H9 (cell line): Measurements from ENCODE around the gene PCA3. TPM values are rescaled to one million over a fixed set of nuclear protein-coding genes. Genes with fewer than 3 reads are reported as not detected.

ENCODE experiments used
- DNase-seq: peaks from one replicate; pipeline ENCODE4 v3.0.0-alpha.2; 2017
- H2AFZ ChIP-seq: one replicate; pipeline ENCODE4 v1.6.1; 2013; ENCODE audit warnings: mild to moderate bottlenecking, low read length, control low read depth, moderate library complexity
- H2AK5ac ChIP-seq: 2 replicates; pipeline ENCODE4 v1.6.1; 2013; ENCODE audit warnings: low read length, control low read depth, mixed read lengths; ENCODE audit not compliant: insufficient read length
- H2BK120ac ChIP-seq: one replicate; pipeline ENCODE4 v1.6.1; 2013; ENCODE audit warnings: low read depth, mild to moderate bottlenecking, low read length, control low read depth, inconsistent platforms; ENCODE audit not compliant: poor library complexity, severe bottlenecking
- H2BK12ac ChIP-seq: 2 replicates; pipeline ENCODE4 v1.6.1; 2013; ENCODE audit warnings: low read length, control low read depth, mixed read lengths, low read depth; ENCODE audit not compliant: insufficient read length
- H2BK15ac ChIP-seq: 2 replicates; pipeline ENCODE4 v1.6.1; 2013; ENCODE audit warnings: low read depth, low read length, control low read depth
- H2BK20ac ChIP-seq: one replicate; pipeline ENCODE4 v1.6.1; 2013; ENCODE audit warnings: low read depth, mild to moderate bottlenecking, low read length, control low read depth, inconsistent platforms; ENCODE audit not compliant: poor library complexity, severe bottlenecking
- H2BK5ac ChIP-seq: 2 replicates; pipeline ENCODE4 v1.6.1; 2013; ENCODE audit warnings: low read length, control low read depth, mixed read lengths; ENCODE audit not compliant: insufficient read length
- H3K14ac ChIP-seq: 2 replicates; pipeline ENCODE4 v1.6.1; 2013; ENCODE audit warnings: low read length, control low read depth; ENCODE audit not compliant: insufficient read depth
- H3K18ac ChIP-seq: 2 replicates; pipeline ENCODE4 v1.6.1; 2013; ENCODE audit warnings: low read depth, mild to moderate bottlenecking, mixed read lengths, low read length, control low read depth; ENCODE audit not compliant: insufficient read length
- H3K23ac ChIP-seq: 2 replicates; pipeline ENCODE4 v1.6.1; 2013; ENCODE audit warnings: low read length, control low read depth, mixed read lengths, low read depth; ENCODE audit not compliant: insufficient read length
- H3K23me2 ChIP-seq: 2 replicates; pipeline ENCODE4 v1.6.1; 2013; ENCODE audit warnings: low read depth, mild to moderate bottlenecking, mixed read lengths, low read length, control low read depth; ENCODE audit not compliant: insufficient read length, poor library complexity, severe bottlenecking
- H3K27ac ChIP-seq: 2 replicates; pipeline ENCODE4 v1.5.1; 2013; ENCODE audit warnings: low read length, control low read depth, mixed read lengths, low read depth; ENCODE audit not compliant: insufficient read length
- H3K27me3 ChIP-seq: 2 replicates; pipeline ENCODE4 v1.6.1; 2013; ENCODE audit warnings: low read length, control low read depth, inconsistent platforms; ENCODE audit not compliant: insufficient read depth
- H3K4ac ChIP-seq: 2 replicates; pipeline ENCODE4 v1.6.1; 2013; ENCODE audit warnings: low read depth, mild to moderate bottlenecking, control low read depth, inconsistent platforms, low read length, moderate library complexity
- H3K4me1 ChIP-seq: 2 replicates; pipeline ENCODE4 v1.6.1; 2013; ENCODE audit warnings: low read length, control low read depth, inconsistent platforms; ENCODE audit not compliant: insufficient read depth
- H3K4me2 ChIP-seq: 2 replicates; pipeline ENCODE4 v1.6.1; 2013; ENCODE audit warnings: low read length, control low read depth, mixed read lengths; ENCODE audit not compliant: insufficient read length, insufficient read depth
- H3K56ac ChIP-seq: 2 replicates; pipeline ENCODE4 v1.6.1; 2013; ENCODE audit warnings: low read depth, mild to moderate bottlenecking, mixed read lengths, low read length, control low read depth; ENCODE audit not compliant: insufficient read length
- H3K79me1 ChIP-seq: 2 replicates; pipeline ENCODE4 v1.6.1; 2013; ENCODE audit warnings: low read depth, mild to moderate bottlenecking, moderate library complexity, low read length, control low read depth, inconsistent platforms; ENCODE audit not compliant: insufficient read depth, poor library complexity, severe bottlenecking
- H3K79me2 ChIP-seq: 2 replicates; pipeline ENCODE4 v1.6.1; 2013; ENCODE audit warnings: low read length, control low read depth, inconsistent platforms; ENCODE audit not compliant: insufficient read depth
- H3K9ac ChIP-seq: 2 replicates; pipeline ENCODE4 v1.6.1; 2013; ENCODE audit warnings: low read length, control low read depth, mixed read lengths; ENCODE audit not compliant: insufficient read length; ENCODE audit errors: extremely low read depth
- H3K9me3 ChIP-seq: one replicate; pipeline ENCODE4 v1.6.1; 2013; ENCODE audit warnings: low read depth, low read length, inconsistent platforms; ENCODE audit not compliant: control insufficient read depth
- H3T11ph ChIP-seq: one replicate; pipeline ENCODE4 v1.6.1; 2013; ENCODE audit warnings: mild to moderate bottlenecking, low read length, control low read depth, inconsistent platforms
- H4K20me1 ChIP-seq: one replicate; pipeline ENCODE4 v1.6.1; 2013; ENCODE audit not compliant: control insufficient read depth, insufficient read length, insufficient read depth
- H4K5ac ChIP-seq: 2 replicates; pipeline ENCODE4 v1.6.1; 2013; ENCODE audit warnings: low read depth, mild to moderate bottlenecking, mixed read lengths, low read length, control low read depth; ENCODE audit not compliant: insufficient read length
- H4K8ac ChIP-seq: replicated peaks from 2 replicates; pipeline ENCODE4 v1.6.1; 2013; ENCODE audit warnings: low read length, control low read depth, mixed read lengths, low read depth; ENCODE audit not compliant: insufficient read length
- H4K91ac ChIP-seq: 2 replicates; pipeline ENCODE4 v1.6.1; 2013; ENCODE audit warnings: low read depth, mild to moderate bottlenecking, moderate library complexity, mixed read lengths, low read length, control low read depth; ENCODE audit not compliant: insufficient read length
- H3K27ac Mint-ChIP-seq, 3 experiments: 2 replicates in 2 of 3; 3 replicates in 1 of 3; pipeline ENCODE4 v1.8.0; 2020 to 2021; ENCODE audit warnings: mixed read lengths in 3 of 3, mild to moderate bottlenecking in 1 of 3, moderate library complexity in 1 of 3
- H3K27me3 Mint-ChIP-seq: 2 replicates; pipeline ENCODE4 v1.8.0; 2021; ENCODE audit warnings: low read depth, mild to moderate bottlenecking, moderate library complexity, mixed read lengths
- H3K36me3 Mint-ChIP-seq, 3 experiments: 2 replicates in 2 of 3; 3 replicates in 1 of 3; pipeline ENCODE4 v1.8.0; 2020 to 2021; ENCODE audit warnings: low read depth in 3 of 3, mixed read lengths in 3 of 3; ENCODE audit not compliant: insufficient read depth in 1 of 3
- H3K4me1 Mint-ChIP-seq, 2 experiments: 2 replicates each; pipeline ENCODE4 v1.8.0; 2020; ENCODE audit warnings: mixed read lengths in 2 of 2
- H3K4me3 Mint-ChIP-seq, 2 experiments: 2 replicates in 1 of 2; 3 replicates in 1 of 2; pipeline ENCODE4 v1.8.0; 2020 to 2021; ENCODE audit warnings: mild to moderate bottlenecking in 2 of 2, mixed read lengths in 2 of 2, moderate library complexity in 1 of 2
- H3K9me3 Mint-ChIP-seq, 2 experiments: 2 replicates in 1 of 2; 3 replicates in 1 of 2; pipeline ENCODE4 v1.8.0; 2020; ENCODE audit warnings: mild to moderate bottlenecking in 2 of 2, mixed read lengths in 2 of 2, moderate library complexity in 1 of 2
- CTCF ChIP-seq: fragments of 200-600 bp; sonication (generic); conservative IDR thresholded peaks from 3 replicates; pipeline ENCODE4 v1.8.0; 2021; ENCODE audit warnings: antibody characterized with exemption, mild to moderate bottlenecking
- WGBS: extraction: QIAGEN DNeasy Blood & Tissue Kit; methylation state at CpG from one replicate; pipeline ENCODE4 v1.1.7; 2013; ENCODE audit warnings: missing lambda C conversion rate, low lambda C conversion rate, mixed read lengths; ENCODE audit not compliant: insufficient read length; ENCODE audit errors: extremely low coverage; 5-methylcytosine and 5-hydroxymethylcytosine counted together
- total RNA-seq: library from RNA; stranded (reverse); gene quantifications from 2 replicates; pipeline ENCODE4 v1.2.1, GENCODE V29; 2021

Gene PCA3
- total RNA-seq, 1 experiment from 2014 or later = not detected

DNA sequence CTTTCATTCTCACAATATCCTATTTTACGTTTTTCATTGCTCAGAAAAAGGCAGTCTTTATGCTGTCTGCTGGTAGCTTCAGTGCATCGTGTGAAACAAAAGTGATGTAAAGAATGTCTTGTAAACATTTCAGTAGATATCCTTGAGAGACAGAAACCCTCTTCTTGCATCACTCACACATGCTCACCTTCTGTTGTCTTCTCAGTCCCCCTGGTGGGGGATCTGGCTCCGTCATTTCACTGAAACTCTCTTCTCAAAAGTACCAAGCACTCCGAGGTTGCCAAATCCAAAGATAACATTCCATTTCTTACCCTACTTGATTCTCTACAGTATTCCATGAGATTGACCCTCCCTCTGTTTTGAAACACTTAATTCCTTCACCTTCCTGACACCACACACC, 46.1 kb upstream of the PCA3 start:
- no peak overlapping the region for H4K8ac ChIP-seq
- H2AFZ ChIP-seq = no peak overlapping the region
- no peak overlapping the region for H2AK5ac ChIP-seq
- no peaks in the 10 kb centered on the region for H3K79me2 ChIP-seq
- H3K4ac ChIP-seq = no peak overlapping the region
- no peaks in the 10 kb centered on the region for H3K79me1 ChIP-seq
- Mint-ChIP-seq H3K9me3 (no peaks in the 10 kb centered on the region), H3K36me3 (no peaks in the 10 kb centered on the region; a peak in 1 of 7 replicates), H3K4me1 (peaks cover 6 to 7% of the 10 kb centered on the region in 2 experiments), H3K4me3 (no peak overlapping the region), H3K27me3 (no peaks in the 10 kb centered on the region), H3K27ac (no peak overlapping the region)
- no peak overlapping the region for H3K56ac ChIP-seq
- no peak overlapping the region for H3K14ac ChIP-seq
- H3K27ac ChIP-seq = no peak overlapping the region
- H3K27me3 ChIP-seq = no peaks in the 10 kb centered on the region
- no peak overlapping the region for H2BK20ac ChIP-seq
- H2BK5ac ChIP-seq = no peak overlapping the region
- peak; percentile 33 for DNase-seq
- H3K9ac ChIP-seq = no peak overlapping the region
- H2BK15ac ChIP-seq = no peak overlapping the region
- no peak overlapping the region for H2BK120ac ChIP-seq
- H3K9me3 ChIP-seq = no peaks in the 10 kb centered on the region
- peak; percentile 53; the same call in 2 of the 3 replicates for TF ChIP-seq CTCF
- H4K5ac ChIP-seq = no peak overlapping the region
- no peaks in the 10 kb centered on the region for H4K20me1 ChIP-seq
- no CpG with 5 or more reads among the region's 4 CpGs for WGBS
- no peaks in the 10 kb centered on the region for H3K23me2 ChIP-seq
- H2BK12ac ChIP-seq = no peak overlapping the region
- no peak overlapping the region for H3T11ph ChIP-seq
- H3K23ac ChIP-seq = no peak overlapping the region
- H3K4me1 ChIP-seq = no peaks in the 10 kb centered on the region
- H4K91ac ChIP-seq = no peak overlapping the region
- no peak overlapping the region for H3K4me2 ChIP-seq
- no peak overlapping the region for H3K18ac ChIP-seq
